Neutrophil (primary cell): ENCODE measurements around the gene KRTAP22-1.

Experiments
- H3K27ac ChIP-seq: fragments of 200-600 bp; sonication (generic); 2 replicates; pipeline ENCODE4 v1.5.1; 2016; ENCODE audit warnings: mild to moderate bottlenecking, moderate library complexity
- H3K27me3 ChIP-seq: fragments of 200-600 bp; sonication (generic); 2 replicates; pipeline ENCODE4 v1.6.0; 2016; ENCODE audit warnings: mild to moderate bottlenecking
- H3K36me3 ChIP-seq: fragments of 200-600 bp; sonication (generic); 2 replicates; pipeline ENCODE4 v1.5.1; 2017
- H3K4me1 ChIP-seq, 2 experiments: fragments of 200-600 bp in 1 of 2; sonication (generic) in 1 of 2; 1 replicate in 1 of 2; 2 replicates in 1 of 2; pipeline versions ENCODE4 v1.5.1 to v1.6.1; 2013 to 2016; ENCODE audit warnings: low read depth in 1 of 2, low read length in 1 of 2, mild to moderate bottlenecking in 1 of 2, moderate library complexity in 1 of 2; ENCODE audit not compliant: control insufficient read depth in 1 of 2, insufficient read depth in 1 of 2
- H3K4me3 ChIP-seq, 2 experiments: fragments of 200-600 bp in 1 of 2; sonication (generic) in 1 of 2; 1 replicate in 1 of 2; 2 replicates in 1 of 2; pipeline ENCODE4 v1.5.1; 2013 to 2016; ENCODE audit warnings: low read depth in 1 of 2, low read length in 1 of 2, mild to moderate bottlenecking in 1 of 2, moderate library complexity in 1 of 2
- H3K9me3 ChIP-seq: fragments of 200-600 bp; sonication (generic); 2 replicates; pipeline ENCODE4 v1.5.1; 2016
- TF ChIP-seq, protein P1 (sequence below): fragments of 200-600 bp; sonication (generic); IDR thresholded peaks from 2 replicates; pipeline ENCODE4 v1.5.1; 2016; ENCODE audit warnings: antibody characterized with exemption

Gene KRTAP22-1

DNA sequence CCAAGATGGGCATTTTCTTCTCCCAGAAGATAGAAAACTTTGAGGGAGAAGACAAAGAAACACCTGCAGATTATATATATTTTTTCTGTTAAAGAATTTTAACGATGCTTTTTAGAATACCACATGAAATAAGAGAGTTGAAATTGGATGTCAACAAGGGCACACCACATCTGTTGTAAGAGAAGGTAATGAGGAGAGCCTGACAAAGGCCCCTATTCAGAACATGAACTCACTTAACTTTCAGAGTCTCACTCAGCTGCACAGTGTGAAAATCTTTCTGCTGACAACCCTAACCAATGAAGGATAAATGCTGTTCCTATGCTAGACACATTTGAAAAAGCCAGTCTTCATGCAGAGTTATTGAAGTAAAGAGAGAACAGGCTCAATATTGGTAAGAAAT, 18.0 kb upstream of the KRTAP22-1 start:
- TF ChIP-seq, protein P1, sequence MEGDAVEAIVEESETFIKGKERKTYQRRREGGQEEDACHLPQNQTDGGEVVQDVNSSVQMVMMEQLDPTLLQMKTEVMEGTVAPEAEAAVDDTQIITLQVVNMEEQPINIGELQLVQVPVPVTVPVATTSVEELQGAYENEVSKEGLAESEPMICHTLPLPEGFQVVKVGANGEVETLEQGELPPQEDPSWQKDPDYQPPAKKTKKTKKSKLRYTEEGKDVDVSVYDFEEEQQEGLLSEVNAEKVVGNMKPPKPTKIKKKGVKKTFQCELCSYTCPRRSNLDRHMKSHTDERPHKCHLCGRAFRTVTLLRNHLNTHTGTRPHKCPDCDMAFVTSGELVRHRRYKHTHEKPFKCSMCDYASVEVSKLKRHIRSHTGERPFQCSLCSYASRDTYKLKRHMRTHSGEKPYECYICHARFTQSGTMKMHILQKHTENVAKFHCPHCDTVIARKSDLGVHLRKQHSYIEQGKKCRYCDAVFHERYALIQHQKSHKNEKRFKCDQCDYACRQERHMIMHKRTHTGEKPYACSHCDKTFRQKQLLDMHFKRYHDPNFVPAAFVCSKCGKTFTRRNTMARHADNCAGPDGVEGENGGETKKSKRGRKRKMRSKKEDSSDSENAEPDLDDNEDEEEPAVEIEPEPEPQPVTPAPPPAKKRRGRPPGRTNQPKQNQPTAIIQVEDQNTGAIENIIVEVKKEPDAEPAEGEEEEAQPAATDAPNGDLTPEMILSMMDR = no peak
- no peak overlapping the region for H3K27ac ChIP-seq
- no peak overlapping the region for H3K4me3 ChIP-seq
- no peaks in the 10 kb centered on the region for H3K27me3 ChIP-seq
- H3K36me3 ChIP-seq = no peaks in the 10 kb centered on the region
- no peaks in the 10 kb centered on the region for H3K9me3 ChIP-seq
- H3K4me1 ChIP-seq = no peaks in the 10 kb centered on the region

DNA sequence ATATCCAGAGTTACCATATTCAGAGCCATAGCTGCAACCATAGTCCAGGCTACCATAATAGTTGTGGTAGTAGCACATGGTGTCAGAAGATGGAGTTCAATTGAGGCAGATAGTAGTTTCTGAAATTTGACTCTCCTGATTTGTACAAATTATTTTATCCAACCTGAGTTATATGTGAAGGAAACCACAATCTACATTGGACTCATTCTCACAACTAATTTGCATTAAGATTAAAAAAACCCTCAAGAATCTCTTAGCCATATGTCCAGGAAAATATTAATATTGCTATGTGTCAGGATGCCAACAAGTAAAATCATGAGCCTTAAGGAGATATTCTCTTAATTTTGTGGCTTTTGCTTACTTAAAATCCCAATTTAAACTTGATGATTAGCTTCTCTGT, 10.6 kb upstream of the KRTAP22-1 start, which contains the start of gene KRTAP22-2:
KRTAP22-2 (minus strand) TSS at position 101 of the 400 bp plus-strand sequence.
- TF ChIP-seq, protein P1 = no peak
- no peaks in the 10 kb centered on the region for H3K9me3 ChIP-seq

DNA sequence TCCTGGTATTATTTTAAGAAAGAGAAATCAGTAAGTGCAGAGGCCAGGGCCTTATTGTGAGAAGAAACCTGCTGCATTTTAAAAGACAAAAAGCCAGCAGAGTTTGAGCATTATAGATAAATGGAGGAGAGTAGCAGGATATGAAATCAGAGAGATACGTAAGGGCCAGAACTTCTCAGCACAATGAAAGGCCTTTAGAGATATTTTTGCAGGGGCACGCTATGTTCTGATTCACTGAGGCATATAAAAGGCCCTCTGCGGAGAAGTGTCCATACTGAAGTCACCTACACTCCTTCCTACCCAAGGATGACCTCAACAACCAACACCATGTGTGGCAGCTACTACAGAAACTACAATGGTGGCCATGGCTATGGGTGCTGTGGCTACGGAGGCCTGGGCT, 8.7 kb upstream of the KRTAP22-1 start, which contains the start of gene KRTAP6-3:
KRTAP6-3 (plus strand) TSS at position 301 of the 400 bp plus-strand sequence; CDS start at position 307, 6 bp downstream.
- no peaks in the 10 kb centered on the region for H3K4me1 ChIP-seq
- TF ChIP-seq, protein P1 = no peak
- no peaks in the 10 kb centered on the region for H3K9me3 ChIP-seq
- H3K4me3 ChIP-seq = no peak within 1 kb of the TSS
- no peaks in the 10 kb centered on the region for H3K36me3 ChIP-seq
- no peaks in the 10 kb centered on the region for H3K27me3 ChIP-seq
- H3K27ac ChIP-seq = no peak within 1 kb of the TSS

More for the DNA sequence above, 10.6 kb upstream of the KRTAP22-1 start, which contains the start of gene KRTAP22-2:
- Histone ChIP-seq H3K4me1 (no peaks in the 10 kb centered on the region), H3K27me3 (no peaks in the 10 kb centered on the region), H3K4me3 (no peak within 1 kb of the TSS), H3K27ac (no peak within 1 kb of the TSS), H3K36me3 (no peaks in the 10 kb centered on the region)

DNA sequence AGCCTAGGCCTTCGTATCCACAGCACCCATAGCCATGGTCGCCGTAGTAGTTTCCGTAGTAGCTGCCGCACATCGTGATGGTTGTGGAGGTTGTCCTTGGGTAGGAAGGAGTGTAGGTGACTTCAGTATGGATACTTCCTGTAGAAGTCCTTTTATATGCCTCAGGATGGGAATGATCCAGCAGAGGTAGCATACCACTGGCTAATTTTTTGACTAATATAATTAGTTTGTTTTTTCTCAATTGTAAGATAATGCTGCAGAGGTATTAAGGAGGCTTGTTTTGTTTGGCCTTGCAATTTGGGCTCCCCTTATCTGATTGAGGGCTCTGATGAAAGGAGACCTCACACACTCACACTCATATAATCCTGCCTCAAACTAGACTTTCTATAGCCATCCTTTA, 2.1 kb upstream of the KRTAP22-1 start, which contains the start of gene KRTAP6-2:
KRTAP6-2 (minus strand) TSS at position 101 of the 400 bp plus-strand sequence; CDS start at position 73, 28 bp downstream.
- Histone ChIP-seq H3K4me1 (no peaks in the 10 kb centered on the region), H3K36me3 (no peaks in the 10 kb centered on the region), H3K4me3 (no peak within 1 kb of the TSS), H3K27ac (no peak within 1 kb of the TSS), H3K9me3 (no peaks in the 10 kb centered on the region), H3K27me3 (no peaks in the 10 kb centered on the region)
- TF ChIP-seq, protein P1 = no peak

DNA sequence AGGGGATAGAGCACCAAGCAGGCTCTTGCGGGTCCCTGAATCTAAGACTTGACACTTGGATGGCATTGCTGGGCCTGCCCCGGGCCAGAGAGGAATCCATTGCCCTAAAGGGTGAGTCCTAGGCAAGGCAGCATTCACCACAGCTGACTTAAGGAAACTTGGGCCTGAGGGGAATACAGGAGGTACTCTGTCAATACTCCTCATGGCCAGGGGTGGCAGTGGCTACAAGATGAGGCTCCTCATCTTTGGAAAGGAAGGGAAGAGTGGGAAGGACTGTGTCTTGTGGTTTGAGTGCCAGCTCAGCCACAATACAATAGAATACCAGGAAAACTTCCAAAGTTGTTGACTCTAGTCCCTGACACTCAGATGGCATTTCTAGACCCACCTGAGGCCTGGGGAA, 5.1 kb downstream of the KRTAP22-1 start:
- TF ChIP-seq, protein P1 = no peak
- Histone ChIP-seq H3K36me3 (no peaks in the 10 kb centered on the region), H3K9me3 (no peaks in the 10 kb centered on the region), H3K27ac (no peak overlapping the region), H3K4me3 (no peak overlapping the region), H3K27me3 (no peaks in the 10 kb centered on the region), H3K4me1 (no peaks in the 10 kb centered on the region)
